Measurements from ENCODE around the gene NUP205.

NUP205 gene

DNA sequence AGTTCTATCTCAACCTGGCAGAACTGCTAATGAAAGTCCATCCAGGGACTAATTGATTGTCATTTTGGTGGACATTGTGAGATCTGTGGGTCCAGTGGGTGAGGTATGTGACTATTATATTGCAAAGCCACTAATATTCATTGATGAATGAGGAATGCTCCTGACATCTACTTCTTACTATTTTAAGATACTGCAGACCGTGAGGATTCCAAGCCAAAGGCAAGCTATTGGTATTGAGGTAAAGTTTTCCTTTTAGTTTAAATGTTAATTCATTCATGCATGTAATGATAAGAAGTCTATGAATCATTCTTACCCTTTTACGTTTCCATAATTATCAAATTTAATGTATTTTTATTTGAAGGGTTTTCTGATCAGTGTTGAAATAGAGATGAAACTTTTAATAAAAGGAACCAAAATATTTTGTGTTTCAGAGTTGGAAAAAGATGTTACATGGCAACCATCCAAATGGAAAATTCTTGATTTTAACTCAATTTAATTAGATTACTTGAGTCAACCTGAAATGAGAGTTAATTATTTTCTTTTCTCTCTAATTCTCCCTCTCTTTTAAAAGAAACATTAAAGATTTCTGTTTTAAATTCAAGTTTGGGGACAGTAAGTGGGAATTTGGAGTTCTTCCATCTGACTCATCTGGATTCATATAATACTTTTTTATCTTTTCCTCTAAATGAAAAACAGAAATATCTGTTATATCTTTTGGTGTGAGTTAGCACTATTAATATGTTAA, 39.6 kb downstream of the NUP205 start:
- TF ChIP-seq, protein P1, sequence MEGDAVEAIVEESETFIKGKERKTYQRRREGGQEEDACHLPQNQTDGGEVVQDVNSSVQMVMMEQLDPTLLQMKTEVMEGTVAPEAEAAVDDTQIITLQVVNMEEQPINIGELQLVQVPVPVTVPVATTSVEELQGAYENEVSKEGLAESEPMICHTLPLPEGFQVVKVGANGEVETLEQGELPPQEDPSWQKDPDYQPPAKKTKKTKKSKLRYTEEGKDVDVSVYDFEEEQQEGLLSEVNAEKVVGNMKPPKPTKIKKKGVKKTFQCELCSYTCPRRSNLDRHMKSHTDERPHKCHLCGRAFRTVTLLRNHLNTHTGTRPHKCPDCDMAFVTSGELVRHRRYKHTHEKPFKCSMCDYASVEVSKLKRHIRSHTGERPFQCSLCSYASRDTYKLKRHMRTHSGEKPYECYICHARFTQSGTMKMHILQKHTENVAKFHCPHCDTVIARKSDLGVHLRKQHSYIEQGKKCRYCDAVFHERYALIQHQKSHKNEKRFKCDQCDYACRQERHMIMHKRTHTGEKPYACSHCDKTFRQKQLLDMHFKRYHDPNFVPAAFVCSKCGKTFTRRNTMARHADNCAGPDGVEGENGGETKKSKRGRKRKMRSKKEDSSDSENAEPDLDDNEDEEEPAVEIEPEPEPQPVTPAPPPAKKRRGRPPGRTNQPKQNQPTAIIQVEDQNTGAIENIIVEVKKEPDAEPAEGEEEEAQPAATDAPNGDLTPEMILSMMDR (IDR thresholded peaks at IDR 0.05; ENCODE audit: low read depth, low read length, missing control alignments), result no peak
- Histone ChIP-seq H3K36me3 (replicated peaks) (peaks cover 16% of the 10 kb centered on the region), H3K27me3 (replicated peaks) (no peaks in the 10 kb centered on the region), H3K27ac (no peak overlapping the region), H3K4me3 (ENCODE audit: low read depth, low read length) (no peak overlapping the region)
- in situ Hi-C loops (cut with HindIII; ENCODE audit: low pct_ligation_motif_present, low sequenced_read_pairs), result no loop called here
- no peak for DNase-seq

DNA sequence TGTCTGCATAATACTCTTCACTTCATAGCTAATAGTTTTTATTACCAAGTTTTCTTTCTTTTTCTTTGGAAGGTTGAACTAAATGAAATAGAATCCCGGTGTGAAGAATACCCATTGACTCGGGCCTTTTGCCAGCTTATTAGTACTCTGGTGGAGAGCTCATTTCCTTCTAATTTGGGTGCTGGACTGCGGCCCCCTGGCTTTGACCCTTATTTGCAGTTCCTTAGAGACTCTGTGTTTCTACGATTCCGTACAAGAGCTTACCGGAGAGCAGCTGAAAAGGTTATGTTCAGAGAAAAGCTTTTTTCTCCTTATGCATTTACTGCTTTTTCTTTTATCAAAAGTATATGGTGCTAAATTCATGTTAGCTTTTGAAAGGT, 40.2 kb downstream of the NUP205 start:
- H3K4me3 ChIP-seq (ENCODE audit: low read depth, low read length), result no peak overlapping the region
- DNase-seq, result no peak
- no peaks in the 10 kb centered on the region for H3K27me3 ChIP-seq (replicated peaks)
- no peak overlapping the region for H3K27ac ChIP-seq
- H3K36me3 ChIP-seq (replicated peaks), result peaks cover 16% of the 10 kb centered on the region
- in situ Hi-C loops (cut with HindIII; ENCODE audit: low pct_ligation_motif_present, low sequenced_read_pairs), result no loop called here
- TF ChIP-seq, protein P1 (IDR thresholded peaks at IDR 0.05; ENCODE audit: low read depth, low read length, missing control alignments), result no peak

DNA sequence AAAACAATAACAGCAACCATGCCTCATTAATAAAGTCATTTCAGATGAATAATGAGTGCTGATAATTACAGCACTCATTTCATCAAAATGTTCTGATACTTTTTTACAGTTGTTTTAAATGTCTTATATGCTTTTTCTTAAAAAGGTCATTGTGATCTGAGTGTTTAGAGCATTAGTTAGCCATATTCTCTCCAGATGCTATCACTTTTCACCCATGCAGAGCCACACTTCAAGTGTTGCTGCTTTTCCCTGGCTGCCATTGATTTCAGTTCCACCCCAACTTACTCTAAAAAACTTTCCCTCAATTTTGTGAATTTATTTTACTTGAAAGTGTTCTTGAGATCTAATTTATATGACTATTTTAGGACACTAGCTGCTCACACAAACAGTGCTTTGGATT, 41.8 kb downstream of the NUP205 start:
- H3K27ac ChIP-seq, result no peak overlapping the region
- H3K27me3 ChIP-seq (replicated peaks), result no peaks in the 10 kb centered on the region
- in situ Hi-C loops (cut with HindIII; ENCODE audit: low pct_ligation_motif_present, low sequenced_read_pairs), result no loop called here
- no peak overlapping the region for H3K4me3 ChIP-seq (ENCODE audit: low read depth, low read length)
- TF ChIP-seq, protein P1 (IDR thresholded peaks at IDR 0.05; ENCODE audit: low read depth, low read length, missing control alignments), result no peak
- peaks cover 17% of the 10 kb centered on the region for H3K36me3 ChIP-seq (replicated peaks)
- no peak for DNase-seq

GRCh38 chr7:135600226-135600625, 42.5 kb downstream of the NUP205 start:
- in situ Hi-C loops (cut with HindIII; ENCODE audit: low pct_ligation_motif_present, low sequenced_read_pairs), result no loop called here

GRCh38 chr7:135601182-135601581, 43.5 kb downstream of the NUP205 start:
- Histone ChIP-seq H3K27me3 (replicated peaks) (no peaks in the 10 kb centered on the region), H3K4me3 (ENCODE audit: low read depth, low read length) (no peak overlapping the region), H3K27ac (no peak overlapping the region), H3K36me3 (replicated peaks) (peaks cover 17% of the 10 kb centered on the region)
- TF ChIP-seq, protein P1 (IDR thresholded peaks at IDR 0.05; ENCODE audit: low read depth, low read length, missing control alignments), result no peak
- DNase-seq, result no peak
- in situ Hi-C loops (cut with HindIII; ENCODE audit: low pct_ligation_motif_present, low sequenced_read_pairs), result no loop called here

More at GRCh38 chr7:135600226-135600625, 42.5 kb downstream of the NUP205 start:
- H3K36me3 ChIP-seq (replicated peaks), result peaks cover 15% of the 10 kb centered on the region
- DNase-seq, result no peak
- H3K27me3 ChIP-seq (replicated peaks), result no peaks in the 10 kb centered on the region
- H3K27ac ChIP-seq, result no peak overlapping the region
- H3K4me3 ChIP-seq (ENCODE audit: low read depth, low read length), result no peak overlapping the region
- TF ChIP-seq, protein P1 (IDR thresholded peaks at IDR 0.05; ENCODE audit: low read depth, low read length, missing control alignments), result no peak

DNA sequence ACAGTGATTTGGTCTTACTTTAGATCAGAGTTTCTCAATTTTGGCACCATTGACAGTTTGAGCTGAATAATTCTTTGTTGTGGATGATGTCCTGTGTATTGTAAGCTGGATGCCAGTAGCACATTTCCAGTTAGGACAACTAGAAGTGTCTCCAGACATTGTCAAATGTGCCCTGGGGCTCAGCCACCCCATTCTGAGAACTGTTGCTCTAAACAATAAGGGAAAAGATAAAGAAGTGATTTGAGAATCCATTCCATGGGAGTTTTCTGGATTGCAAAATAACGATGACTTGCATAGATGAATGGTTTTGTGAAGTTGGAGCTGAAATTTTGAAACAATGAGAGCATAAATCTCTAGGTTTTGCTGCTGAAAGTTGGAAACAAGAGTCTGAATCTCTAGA, 44.6 kb downstream of the NUP205 start:
- Histone ChIP-seq H3K4me3 (ENCODE audit: low read depth, low read length) (no peak overlapping the region), H3K27me3 (replicated peaks) (no peaks in the 10 kb centered on the region), H3K27ac (no peak overlapping the region), H3K36me3 (replicated peaks) (peaks cover 25% of the 10 kb centered on the region)
- in situ Hi-C loops (cut with HindIII; ENCODE audit: low pct_ligation_motif_present, low sequenced_read_pairs), result no loop called here
- TF ChIP-seq, protein P1 (IDR thresholded peaks at IDR 0.05; ENCODE audit: low read depth, low read length, missing control alignments), result no peak
- no peak for DNase-seq
